Limb (tissue), 2 donors: ENCODE measurements around the gene FYN.

Experiments used
- DNase-seq, 2 donors: peaks; one replicate each; pipeline ENCODE4 v3.0.0-alpha.2; 2016; ENCODE audit errors: extremely low spot score in 2 of 2

FYN gene

DNA sequence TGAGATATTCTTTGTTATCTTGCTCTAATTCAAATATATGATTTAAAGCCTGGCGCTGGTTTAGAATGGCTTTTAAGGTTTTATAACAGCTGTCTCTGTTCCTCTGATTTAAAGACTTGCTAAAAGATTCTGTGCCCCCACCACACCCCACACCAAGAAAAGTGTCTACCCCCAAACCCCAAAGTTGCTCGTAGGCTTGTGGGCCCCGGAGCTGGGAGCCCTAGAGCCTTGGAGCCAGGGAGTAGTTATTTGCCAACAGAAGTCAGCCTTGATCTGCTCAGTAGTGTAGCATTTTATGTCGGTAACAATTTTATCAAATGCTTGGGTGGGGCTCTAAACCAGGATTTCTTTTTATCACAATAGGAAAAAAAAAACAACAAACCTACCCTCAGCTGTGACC lies 162.3 kb downstream of the FYN start:
- DNase-seq: no peak

DNA sequence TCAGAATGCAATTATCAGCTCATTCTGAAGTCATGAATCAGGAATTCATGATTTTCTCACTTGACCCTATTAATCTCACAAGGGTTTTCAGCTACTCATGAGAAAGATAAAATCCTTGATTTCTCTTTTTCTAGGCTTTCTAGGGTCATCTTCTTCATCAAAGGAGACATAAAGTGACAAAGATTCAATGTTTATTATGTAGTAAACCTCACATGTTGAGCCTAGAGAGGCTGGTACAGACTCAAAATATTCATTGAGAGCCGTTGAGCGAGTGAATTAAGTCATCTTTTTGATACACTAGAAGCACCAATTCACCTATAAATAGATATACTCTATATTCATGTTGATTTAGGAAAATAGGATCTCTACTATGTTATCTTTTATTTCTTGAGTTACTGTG lies 162.8 kb downstream of the FYN start:
- DNase-seq: no peak

DNA sequence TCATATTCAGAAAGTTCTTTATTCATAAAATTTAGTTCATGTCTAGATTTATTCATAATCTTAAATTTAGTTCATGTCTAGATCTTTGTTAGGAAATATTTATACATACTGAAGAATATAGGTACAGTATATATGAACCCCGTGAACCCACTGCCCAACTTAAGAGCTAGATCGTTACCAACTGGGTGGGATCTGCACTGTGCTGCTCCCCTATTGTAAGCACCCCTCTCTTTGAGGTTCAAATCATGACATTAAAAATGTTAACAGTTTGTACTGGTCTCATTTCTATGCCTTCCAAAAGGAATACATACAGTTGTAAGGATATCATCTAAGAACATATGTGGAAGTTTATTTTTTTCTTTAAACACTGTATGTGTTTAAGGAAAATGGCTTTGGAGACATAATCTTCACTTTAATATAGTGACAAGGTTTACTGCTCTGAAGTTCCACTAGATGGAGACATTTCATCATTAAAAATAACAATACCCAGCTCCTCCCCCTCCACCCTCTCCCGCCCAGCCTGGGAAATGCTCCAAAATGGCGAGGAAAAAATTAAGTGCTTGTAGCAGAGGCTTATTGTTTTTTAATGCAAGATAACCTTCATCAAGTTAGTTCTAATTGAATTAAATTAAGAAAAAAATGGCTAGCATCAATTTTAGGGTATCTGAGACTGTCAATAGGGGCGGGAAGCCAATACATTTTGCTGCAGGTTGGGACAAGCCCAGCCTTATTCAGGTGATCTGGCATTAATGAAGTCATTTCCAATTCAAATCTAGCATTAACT lies 163.4 kb downstream of the FYN start:
- peak; percentile 80 to 90 for DNase-seq

DNA sequence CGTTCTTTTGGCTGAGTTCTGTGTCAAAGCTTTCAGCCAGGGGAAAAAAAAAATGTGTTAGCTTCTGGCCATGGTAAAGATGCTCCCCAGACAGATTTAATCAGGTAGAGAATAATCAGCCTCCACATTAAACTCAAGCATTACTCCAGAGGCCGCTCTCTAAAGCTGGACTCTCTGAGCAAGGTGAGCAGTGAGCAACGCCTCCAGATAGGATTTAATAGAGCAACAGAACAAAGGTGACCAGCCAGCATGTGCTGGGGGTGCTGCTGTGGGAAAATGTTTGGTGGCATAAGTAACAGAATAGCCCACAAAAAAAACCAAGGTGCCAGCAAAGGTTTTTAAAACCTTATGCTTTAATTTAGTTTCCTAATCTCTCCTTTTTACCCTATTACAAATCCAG lies 164.1 kb downstream of the FYN start:
- no peak for DNase-seq

DNA sequence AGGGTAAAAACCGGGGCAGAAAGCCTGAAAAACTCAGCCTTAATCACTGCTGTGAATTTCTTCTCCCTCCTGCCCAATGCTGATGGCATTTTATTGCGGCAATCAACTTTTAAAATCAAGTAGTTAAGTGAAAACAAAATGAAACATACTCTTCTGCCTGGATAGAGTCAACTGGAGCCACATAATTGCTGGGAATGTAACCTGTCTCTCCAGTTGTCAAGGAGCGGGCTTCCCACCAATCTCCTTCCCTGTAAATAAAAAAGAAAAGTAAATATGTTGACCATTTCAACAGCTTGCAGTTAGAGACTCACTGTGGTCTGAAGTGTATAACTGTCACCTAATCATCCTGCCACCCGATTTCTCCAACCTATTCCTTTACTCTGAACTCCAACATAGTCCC lies 165.5 kb downstream of the FYN start:
- no peak for DNase-seq

DNA sequence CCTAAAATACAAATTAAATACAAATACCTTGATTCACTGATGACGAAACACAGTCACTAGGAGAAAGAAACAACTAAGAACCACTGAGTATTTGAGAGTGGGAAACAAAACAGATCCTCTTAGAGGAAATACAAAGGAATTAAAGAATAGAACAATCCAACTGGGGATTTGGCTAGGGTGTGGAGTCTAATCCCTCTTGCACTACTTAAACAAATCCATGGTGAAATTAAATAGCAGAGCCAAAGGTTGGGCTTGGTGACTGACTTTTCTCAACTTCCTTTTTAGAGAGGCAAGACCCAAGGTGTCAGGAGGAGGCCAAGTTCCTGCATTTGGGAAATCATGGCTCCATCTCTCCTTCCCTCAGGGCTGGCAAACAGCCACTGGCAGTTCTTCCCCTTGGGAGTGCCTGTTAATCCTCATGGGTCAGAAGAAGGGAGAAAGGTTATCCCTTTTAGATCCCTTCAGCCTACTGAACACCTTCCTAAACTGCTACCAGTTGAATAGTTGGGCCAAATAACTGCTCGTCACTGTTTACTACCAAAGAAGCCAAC lies 166.3 kb downstream of the FYN start:
- no peak for DNase-seq

DNA sequence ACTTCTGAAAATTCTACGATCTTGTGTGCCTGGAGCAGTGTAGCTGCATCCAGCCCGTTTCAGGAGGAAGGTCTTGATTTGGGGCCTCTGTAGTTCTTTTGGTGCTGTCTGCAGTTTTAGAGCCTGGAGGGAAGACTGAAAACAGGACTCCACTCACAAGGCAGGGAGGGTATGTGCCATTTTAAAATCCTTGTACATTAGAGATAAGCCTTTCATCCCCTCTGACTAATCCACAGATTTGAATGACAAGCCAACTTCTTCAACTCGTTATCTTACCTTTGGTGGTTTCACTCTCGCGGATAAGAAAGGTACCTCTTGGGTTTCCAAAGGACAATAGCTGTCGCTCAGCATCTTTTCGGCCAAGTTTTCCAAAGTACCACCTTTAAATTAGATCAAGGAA lies 169.5 kb downstream of the FYN start:
- DNase-seq: no peak

DNA sequence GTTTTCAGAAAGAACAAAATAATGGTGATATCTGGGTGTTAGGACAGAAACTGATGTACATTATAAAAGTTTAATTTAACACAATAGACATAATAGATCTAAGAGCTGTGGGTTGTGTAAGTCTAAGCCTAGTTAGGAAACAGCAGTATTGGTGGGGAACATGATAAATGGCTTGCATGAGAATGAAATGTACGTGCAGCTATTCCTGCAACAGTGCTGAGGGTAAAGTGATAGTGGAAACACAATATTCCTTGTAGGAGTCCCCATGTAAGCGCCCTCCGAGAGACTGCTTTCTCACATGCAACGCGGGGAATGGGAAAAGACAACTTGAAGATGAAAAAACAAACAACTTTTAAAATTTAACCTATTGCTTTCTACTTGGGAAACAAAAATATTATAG lies 171.0 kb downstream of the FYN start:
- DNase-seq: no peak

DNA sequence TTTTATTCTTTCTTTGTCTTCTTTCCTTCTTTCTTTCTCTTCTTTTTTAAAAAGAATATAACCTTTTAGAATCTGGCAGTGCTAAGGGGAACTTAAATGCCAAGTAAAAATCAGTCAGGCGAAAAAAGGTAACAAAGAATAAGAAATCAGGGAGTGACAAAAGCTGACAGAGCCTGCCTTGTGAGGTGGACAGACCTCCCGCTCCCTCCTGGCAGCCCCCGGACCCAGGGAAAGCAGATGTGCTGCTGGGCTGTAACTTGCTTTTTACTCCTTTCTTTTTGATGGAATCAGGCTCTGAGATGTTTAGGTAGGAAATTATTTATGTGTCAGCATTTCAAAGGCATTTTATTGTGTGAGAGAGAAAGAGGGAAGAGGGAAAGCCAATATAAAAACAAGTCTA lies 172.1 kb downstream of the FYN start:
- DNase-seq: no peak

DNA sequence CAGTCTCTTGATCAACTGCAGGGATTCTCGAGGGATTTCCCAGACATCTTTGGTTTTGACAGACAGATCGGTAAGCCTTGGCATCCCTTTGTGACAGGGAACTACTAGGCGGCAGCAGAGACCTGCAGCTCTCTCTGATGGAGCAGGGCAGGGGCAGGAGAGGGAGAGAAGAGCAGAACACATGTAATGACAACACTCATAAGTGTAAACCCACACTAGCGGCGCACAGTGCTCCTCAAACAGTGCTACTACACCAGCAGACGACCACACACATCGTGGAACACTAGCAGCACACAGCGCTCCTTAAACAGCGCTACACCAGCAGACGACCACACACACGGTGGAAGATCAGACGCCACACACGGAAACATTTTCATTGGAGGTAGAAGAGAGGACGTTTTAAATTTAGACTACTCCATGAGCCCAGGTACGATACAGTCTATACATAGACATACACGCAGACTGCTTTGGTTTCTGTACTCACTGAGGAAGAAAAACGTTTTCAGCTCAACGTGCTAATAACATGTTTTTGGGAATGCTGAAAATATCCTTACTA lies 173.0 kb downstream of the FYN start:
- DNase-seq: no peak

DNA sequence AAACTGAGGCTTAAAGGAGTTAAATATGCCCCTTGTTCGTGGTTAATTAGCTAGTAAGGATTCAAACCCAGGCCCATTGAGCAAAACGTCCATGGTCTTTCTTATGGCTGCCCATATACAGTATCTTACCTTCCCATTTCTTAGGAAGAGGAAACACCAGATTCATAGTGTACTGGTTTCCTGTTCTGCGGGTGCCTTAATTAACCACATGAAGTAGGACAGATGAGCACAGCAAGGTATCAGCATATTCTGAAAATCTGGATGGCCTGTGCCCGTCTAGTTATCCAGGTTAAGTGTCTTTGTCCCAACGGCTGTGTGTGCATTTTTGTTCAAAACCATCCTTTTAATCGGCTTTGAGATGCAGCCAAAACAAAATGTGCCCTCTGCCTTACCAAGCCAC lies 174.1 kb downstream of the FYN start:
- DNase-seq: no peak

DNA sequence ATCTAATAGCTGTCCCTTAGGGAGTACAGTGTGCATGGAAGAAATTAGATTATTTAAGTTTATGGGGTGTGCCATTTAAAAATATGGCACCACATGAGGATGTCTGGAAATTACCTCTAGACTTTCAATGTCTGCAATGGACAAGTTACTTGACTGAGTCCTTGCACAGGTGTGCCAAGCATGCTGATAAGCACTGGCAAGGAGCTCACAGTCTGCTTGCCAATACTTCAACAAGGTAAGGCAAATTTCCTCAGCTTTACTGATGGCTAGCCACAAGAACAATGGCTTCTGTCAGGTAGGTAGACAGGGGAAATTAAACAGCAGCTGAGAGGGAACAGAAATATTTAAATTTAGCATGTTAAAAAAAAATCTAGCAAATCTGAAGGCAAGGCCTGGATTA lies 176.4 kb downstream of the FYN start:
- DNase-seq: no peak

DNA sequence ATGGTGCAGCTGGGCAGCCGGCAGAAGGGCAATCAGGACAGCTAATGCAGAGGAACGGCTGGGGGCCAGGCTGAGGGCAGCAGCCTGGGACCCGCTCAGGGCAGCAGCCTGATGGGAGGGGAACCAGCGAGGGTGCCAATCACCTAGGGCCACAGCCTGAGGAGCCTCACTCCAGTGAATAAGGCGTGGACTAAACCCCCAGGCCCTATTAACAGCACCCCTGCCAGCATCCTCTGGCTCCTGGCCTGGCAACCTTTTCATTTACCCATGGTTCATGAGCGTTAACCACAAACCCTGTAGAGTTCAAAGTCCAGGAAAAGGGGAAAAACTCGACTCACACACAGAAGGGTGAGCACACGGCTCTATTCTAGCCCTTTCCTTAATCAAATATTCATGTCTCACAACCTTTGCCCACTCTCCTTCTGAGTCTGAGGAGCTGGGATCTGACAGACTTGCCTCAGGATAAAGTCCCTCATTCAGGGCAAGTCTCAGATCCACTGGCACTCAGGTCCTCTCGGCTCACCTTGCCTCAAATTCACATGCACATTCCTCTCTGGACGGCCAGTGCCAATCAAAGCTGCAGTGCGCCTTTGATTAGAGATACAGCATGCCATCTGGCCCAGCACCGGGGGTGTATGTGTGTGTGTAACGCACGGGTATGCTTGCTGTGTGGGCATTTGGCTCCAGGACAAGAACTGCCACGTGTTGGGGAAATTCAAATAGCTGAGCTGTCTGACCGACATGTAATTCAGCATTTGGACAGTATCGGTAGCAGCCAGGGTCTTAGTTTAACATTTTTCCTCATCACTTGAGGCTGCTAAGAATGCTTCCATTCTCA lies 180.7 kb downstream of the FYN start:
- DNase-seq: peak; percentile 54 to 70

DNA sequence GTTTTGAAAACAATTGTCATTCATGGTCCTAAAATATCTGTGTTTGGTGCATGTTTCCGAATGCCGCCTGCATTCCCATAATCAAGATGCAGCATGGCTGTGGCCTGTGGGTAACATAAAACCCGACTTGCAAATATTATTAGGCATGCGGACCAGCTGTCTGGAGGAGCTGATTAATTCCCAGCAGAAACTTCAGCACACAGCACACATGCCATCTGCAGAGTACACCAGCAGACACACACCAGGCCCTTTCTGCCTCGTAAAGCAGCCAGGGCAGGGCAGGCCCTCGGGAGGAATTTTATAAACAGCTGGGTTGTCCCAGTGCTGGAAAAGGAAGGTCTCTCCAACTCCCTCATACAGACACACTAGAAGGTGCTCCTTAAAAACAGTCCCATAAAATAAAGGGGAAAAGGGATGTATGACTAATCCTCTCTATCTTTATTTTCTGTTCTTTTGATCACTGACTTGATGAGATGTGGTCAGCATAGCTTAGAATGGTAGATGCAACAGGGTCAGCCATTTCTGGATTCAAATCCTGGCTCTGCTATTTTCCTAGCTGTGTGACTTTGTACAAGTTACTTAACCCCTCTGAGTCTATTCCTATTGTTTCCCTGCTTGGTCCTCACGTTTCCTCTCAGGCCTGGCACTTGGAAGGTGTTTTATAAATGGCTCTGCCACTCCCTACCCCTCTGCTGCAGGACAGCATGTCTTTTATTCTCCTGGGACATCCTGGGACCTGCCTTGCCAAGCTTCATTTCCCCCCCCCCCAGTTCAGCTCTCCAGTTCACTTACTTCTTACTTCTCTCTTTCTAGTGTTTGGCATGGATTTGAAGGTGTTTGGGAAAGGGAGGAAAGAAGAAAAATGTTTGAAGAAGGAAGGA lies 181.7 kb downstream of the FYN start:
- DNase-seq: peak; percentile 62 to 75

DNA sequence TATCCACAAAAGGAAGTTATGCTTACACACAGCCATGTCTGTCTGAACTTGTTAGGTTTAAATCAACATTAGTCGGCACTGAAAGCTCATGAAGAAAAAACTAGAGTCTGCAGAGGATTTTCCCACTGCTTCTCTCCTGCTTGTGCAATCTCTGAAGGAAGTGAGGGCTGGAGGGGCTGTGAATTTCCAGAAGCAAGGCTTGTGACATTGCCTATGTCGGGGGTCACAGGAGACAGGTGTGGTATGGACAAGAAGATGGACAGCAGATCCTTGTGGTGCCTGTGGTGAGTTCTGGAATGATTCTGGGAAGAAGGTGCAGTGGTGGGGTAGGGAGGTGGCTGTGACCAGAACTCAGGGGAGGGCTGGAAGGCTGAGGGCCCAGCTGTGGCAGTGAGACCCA lies 183.3 kb downstream of the FYN start:
- no peak for DNase-seq

DNA sequence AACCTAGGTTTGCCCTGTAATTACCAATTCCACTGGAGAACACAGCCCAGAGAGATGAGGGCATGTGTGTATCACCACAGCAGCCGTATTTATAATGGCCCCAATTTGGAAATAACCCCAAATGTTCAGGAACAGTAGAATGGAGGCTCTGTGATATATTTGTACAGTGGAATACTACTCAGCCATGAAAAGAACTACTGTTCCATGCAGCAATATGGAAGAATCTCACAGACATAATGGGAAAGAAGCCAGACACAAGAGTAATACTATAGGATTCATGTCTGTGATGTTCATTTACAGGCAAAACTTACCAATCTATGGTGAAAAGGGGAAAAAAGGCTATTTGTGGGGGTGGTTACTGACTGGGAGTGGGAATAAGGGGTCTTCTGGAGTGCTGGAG lies 183.8 kb downstream of the FYN start:
- DNase-seq: no peak

DNA sequence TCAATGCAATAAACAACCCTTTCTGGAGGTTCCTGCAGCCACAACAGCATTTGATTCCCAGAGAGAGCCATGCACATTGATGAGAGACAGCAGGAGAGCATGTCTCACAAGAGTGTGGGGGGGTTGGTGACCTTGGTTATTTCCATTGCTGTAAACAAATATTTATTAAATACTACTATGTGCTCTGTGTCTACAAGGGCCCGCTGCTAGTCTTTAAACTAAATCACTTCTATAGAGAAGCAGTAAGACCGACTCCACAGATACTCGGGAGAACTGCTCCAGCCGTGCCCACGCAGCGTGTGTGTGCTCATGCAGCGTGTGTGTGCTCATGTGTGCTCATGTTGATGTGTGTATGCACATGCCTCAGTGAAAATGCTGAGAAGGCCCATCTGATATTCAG lies 184.9 kb downstream of the FYN start:
- DNase-seq: no peak

DNA sequence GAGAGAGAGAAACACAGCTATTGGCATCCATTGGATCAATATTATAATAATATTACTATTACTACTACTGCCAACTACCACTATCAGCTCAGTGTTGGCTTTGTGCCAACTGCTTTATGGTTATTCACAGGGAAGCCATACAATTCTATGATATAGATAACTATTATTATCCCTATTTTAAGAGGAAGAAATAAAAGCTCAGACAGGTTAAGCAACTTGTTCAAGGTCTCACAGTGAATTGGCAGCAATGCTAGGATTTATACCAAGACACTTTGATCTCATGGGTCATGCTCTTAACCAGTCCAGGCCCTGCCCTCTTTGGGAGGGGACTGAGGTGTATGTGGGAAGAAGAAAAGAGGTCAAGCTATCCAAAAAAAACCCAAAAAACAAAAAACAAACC lies 185.6 kb downstream of the FYN start:
- DNase-seq: no peak

DNA sequence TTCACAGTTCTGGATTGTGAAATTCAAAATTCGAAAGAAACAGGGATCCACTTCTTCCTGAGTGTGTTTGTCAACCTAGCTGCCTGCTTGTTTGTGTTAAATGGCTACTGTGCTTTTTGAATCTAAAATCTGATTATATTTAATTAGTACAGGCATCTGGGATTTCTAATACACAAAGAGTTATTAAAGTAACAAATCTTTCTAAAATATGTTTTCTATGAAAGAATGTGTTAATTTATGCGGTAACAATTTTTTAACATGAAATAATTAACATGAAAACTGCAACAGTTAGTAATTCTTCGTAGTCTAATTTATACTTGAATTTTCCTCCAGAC lies 186.4 kb downstream of the FYN start:
- DNase-seq: no peak

DNA sequence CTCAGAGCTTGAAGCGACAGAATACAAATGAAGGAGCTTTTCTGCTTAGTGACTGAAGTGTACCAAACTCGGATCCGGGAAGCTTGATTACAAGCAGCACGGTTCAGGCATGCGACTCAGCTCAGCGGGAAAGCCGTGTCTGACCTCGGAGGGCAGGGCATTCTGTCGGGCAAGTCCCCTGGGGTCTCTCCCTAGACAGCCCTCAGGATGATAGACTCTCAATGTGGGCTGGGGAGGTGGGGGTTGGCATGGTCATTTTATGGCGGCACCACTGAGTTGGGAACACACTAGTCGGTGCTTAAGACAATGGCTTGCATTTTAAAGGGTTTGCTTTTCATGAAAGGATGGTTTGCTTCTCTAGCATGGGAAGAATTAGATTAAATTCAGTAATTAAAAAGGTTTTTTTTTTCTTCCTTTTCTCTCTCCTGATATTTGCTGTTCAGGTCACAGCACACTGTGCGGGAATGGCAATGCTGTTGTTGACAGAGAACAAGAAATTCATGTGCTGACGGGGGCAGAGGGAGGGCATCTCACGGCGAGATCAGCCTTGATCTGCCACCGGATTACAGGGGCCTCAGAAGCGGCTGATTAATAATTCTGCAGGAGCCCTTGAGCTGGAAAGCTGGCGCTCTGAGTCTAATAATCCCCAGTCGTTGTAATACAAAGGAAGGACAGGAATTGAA lies 186.9 kb downstream of the FYN start:
- peak in 1 of 2 donors; percentile 65 for DNase-seq

DNA sequence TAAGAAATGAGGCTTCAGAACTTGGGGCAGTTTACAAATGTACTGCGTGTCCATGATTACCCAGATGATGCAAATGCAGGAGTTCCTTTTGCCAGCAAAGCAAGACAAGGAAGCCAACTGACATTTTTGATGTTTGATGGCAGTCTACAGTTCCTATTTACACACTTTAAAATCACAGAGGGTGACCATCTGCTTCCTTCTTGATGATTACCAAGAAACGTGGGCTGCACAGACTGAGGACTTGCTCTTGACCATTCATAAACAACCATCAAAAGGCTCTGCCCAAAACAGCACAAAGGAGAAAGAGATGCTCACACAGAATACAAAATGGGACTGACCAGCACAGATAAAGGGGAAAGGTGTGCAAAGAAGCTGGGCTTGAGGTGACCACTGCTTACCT lies 187.7 kb downstream of the FYN start:
- DNase-seq: no peak
